ENCODE data around the gene C17orf50. TPM values are rescaled to one million over a fixed set of nuclear protein-coding genes. Genes with fewer than 3 reads are reported as not detected.

Gene C17orf50
- polyA plus RNA-seq, 2 of the 4 experiments (the other 2 are of a cell fraction) = 0.19 to 0.22 TPM

GRCh38 chr17:35716897-35717465 lies 43.7 kb upstream of the C17orf50 start:
- no peak overlapping the region for H3K4me3 ChIP-seq
- H3K27ac ChIP-seq = no peak overlapping the region
- no peak overlapping the region for H3K4me2 ChIP-seq
- POLR2A ChIA-PET = interaction anchor here (1.4 kb wide), 1 partner anchor 47 kb away, joined by 3 read pairs; no protein-coding TSS in a partner anchor
- ATAC-seq (no peak), DNase-seq (ENCODE audit: low read depth in 1 of 2, low spot score in 1 of 2) (no peak), FAIRE-seq (no peak)
- WGBS (ENCODE audit: missing lambda C conversion rate) = 87% methylated on average over 4 of the region's 4 CpGs
- TF ChIP-seq E2F6 (IDR thresholded peaks at IDR 0.05; ENCODE audit: borderline replicate concordance, low read depth) (no peak), EP300 (IDR thresholded peaks at IDR 0.05) (no peak), MYC (IDR thresholded peaks at IDR 0.05; ENCODE audit: borderline replicate concordance, low read length) (no peak), HES2 (IDR thresholded peaks at IDR 0.05) (no peak), HEYL (CRISPR knock-in tag; IDR thresholded peaks at IDR 0.05) (no peak), HMGXB4 (CRISPR knock-in tag; IDR thresholded peaks at IDR 0.05; ENCODE audit: borderline replicate concordance) (no peak), ZSCAN20 (CRISPR knock-in tag; IDR thresholded peaks at IDR 0.05) (no peak), GATA3 (IDR thresholded peaks at IDR 0.05; ENCODE audit: borderline replicate concordance) (no peak), NFE2L2 (conservative IDR thresholded peaks at IDR 0.05; ENCODE audit: low read length) (no peak), POLR2AphosphoS2 (conservative IDR thresholded peaks at IDR 0.05; ENCODE audit: low read length) (no peak), SREBF2 (IDR thresholded peaks at IDR 0.05) (no peak), FOXS1 (CRISPR knock-in tag; IDR thresholded peaks at IDR 0.05) (no peak), JUNB (IDR thresholded peaks at IDR 0.05) (no peak), HOXB13 (CRISPR knock-in tag; IDR thresholded peaks at IDR 0.05; ENCODE audit: low read depth) (no peak), CHD2 (IDR thresholded peaks at IDR 0.05; ENCODE audit: low read length, partially characterized antibody) (no peak)
- H3K4me1 ChIP-seq = no peaks in the 10 kb centered on the region
- CTCF ChIA-PET = interaction anchor here (1.1 to 27.6 kb wide), 8 partner anchors 10 to 120 kb away, joined by 4 to 377 read pairs (median 5); partner anchors contain the start of gene GAS2L2
- no peaks in the 10 kb centered on the region for H3K9me3 ChIP-seq

- 58% methylated on average over 2 of the region's 2 CpGs for WGBS (ENCODE audit: missing lambda C conversion rate)
- Histone ChIP-seq H3K9me3 (no peaks in the 10 kb centered on the region), H3K4me2 (no peak overlapping the region), H3K4me1 (no peaks in the 10 kb centered on the region), H3K4me3 (no peak overlapping the region), H3K27ac (no peak overlapping the region)
- CTCF ChIA-PET = interaction anchor here (1.1 to 27.6 kb wide), 7 partner anchors 10 to 121 kb away, joined by 4 to 377 read pairs (median 5); partner anchors contain the start of gene GAS2L2
- DNase-seq (ENCODE audit: low read depth in 1 of 2, low spot score in 1 of 2) = no peak
- no peak for TF ChIP-seq PHF8 (IDR thresholded peaks at IDR 0.05; ENCODE audit: borderline replicate concordance, low read depth)
- TF ChIP-seq HMGXB4 (CRISPR knock-in tag; IDR thresholded peaks at IDR 0.05; ENCODE audit: borderline replicate concordance) = no peak
- POLR2A ChIA-PET = no interaction called here
- no peak; a peak in 1 of 6 replicates for ATAC-seq
- no peak for FAIRE-seq
Measured at GRCh38 chr17:35717475-35717874, 43.2 kb upstream of the C17orf50 start.

GRCh38 chr17:35723735-35724134 lies 37.0 kb upstream of the C17orf50 start:
- WGBS (ENCODE audit: missing lambda C conversion rate) = 96% methylated on average over 2 of the region's 2 CpGs
- Histone ChIP-seq H3K9me3 (no peaks in the 10 kb centered on the region), H3K4me3 (no peak overlapping the region), H3K4me1 (0 out of 3 replicates have a peak, but pooled peaks cover 4% of the 10 kb centered on the region), H3K27ac (no peak overlapping the region), H3K4me2 (no peak overlapping the region)
- FAIRE-seq (no peak), ATAC-seq (no peak), DNase-seq (ENCODE audit: low read depth in 1 of 2, low spot score in 1 of 2) (no peak)
- POLR2A ChIA-PET = interaction anchor here (1.4 kb wide), 1 partner anchor 85 kb away, joined by 3 read pairs; the partner anchor contains the start of gene TAF15
- CTCF ChIA-PET = interaction anchor here (1.3 to 27.6 kb wide), 6 partner anchors 10 to 111 kb away, joined by 3 to 377 read pairs (median 5); partner anchors contain the start of gene GAS2L2
- TF ChIP-seq SMC3 (IDR thresholded peaks at IDR 0.05) (no peak), NFE2L2 (conservative IDR thresholded peaks at IDR 0.05; ENCODE audit: low read length) (no peak), REST (IDR thresholded peaks at IDR 0.05) (no peak), ZNF302 (CRISPR knock-in tag; IDR thresholded peaks at IDR 0.05) (no peak), USF2 (IDR thresholded peaks at IDR 0.05) (no peak)

Data from A549 (cell line).